ENCODE data around the gene CROCC2.

CROCC2 gene

DNA sequence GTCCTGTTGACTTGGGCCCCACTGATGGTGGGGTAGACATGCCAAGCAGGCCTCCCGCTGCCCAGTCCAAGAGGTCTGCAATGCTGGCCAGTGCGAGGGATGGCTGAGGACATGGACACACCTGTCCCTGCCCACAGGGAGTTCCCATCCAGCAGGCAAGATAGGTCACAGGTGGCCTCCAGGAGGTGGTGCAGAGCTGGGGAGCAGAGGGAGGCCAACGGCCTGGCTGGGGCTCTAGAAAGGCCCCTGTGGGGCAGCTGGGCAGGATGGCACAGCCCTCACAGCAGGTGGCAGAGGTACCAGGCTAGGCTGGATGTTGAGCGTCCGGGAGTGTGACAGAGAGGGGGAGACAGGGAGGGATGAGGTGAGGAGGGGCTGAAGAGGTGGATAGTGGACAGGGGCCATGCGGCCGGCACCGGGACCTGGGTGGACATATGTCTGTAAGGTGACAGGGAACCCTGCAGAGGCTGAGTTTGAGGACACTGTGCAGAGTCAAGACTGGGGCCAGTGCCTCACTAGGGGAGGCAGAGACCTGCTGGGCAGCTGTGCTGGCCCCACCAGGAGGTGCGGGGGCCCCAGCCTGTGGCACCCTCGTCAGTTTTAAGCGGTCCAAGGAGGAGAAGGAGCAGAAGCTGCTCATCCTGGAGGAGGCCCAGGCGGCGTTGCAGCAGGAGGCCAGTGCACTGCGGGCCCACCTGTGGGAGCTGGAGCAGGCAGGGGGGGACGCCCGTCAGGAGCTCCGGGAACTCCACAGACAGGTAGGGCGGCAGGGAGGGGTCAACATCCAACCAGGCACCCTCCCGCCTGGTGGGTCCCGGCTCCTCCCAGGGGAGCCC, 58.0 kb downstream of the CROCC2 start:
- Histone ChIP-seq H3K27ac (replicated peaks) (peak overlapping the region; percentile 83), H3K27me3 (ENCODE audit: insufficient read depth, poor library complexity, severe bottlenecking) (no peaks in the 10 kb centered on the region), H3K4me3 (replicated peaks; ENCODE audit: insufficient read depth, low read length) (no peak overlapping the region)
- no peak for DNase-seq (ENCODE audit: low read depth in 1 of 2, low spot score in 1 of 2)
- no peak for TF ChIP-seq GABPA (IDR thresholded peaks at IDR 0.05; ENCODE audit: low read depth)
- TF ChIP-seq, protein P1, sequence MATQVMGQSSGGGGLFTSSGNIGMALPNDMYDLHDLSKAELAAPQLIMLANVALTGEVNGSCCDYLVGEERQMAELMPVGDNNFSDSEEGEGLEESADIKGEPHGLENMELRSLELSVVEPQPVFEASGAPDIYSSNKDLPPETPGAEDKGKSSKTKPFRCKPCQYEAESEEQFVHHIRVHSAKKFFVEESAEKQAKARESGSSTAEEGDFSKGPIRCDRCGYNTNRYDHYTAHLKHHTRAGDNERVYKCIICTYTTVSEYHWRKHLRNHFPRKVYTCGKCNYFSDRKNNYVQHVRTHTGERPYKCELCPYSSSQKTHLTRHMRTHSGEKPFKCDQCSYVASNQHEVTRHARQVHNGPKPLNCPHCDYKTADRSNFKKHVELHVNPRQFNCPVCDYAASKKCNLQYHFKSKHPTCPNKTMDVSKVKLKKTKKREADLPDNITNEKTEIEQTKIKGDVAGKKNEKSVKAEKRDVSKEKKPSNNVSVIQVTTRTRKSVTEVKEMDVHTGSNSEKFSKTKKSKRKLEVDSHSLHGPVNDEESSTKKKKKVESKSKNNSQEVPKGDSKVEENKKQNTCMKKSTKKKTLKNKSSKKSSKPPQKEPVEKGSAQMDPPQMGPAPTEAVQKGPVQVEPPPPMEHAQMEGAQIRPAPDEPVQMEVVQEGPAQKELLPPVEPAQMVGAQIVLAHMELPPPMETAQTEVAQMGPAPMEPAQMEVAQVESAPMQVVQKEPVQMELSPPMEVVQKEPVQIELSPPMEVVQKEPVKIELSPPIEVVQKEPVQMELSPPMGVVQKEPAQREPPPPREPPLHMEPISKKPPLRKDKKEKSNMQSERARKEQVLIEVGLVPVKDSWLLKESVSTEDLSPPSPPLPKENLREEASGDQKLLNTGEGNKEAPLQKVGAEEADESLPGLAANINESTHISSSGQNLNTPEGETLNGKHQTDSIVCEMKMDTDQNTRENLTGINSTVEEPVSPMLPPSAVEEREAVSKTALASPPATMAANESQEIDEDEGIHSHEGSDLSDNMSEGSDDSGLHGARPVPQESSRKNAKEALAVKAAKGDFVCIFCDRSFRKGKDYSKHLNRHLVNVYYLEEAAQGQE (IDR thresholded peaks at IDR 0.05; ENCODE audit: insufficient replicate concordance, low read depth), result no peak
- TF ChIP-seq, protein P2, sequence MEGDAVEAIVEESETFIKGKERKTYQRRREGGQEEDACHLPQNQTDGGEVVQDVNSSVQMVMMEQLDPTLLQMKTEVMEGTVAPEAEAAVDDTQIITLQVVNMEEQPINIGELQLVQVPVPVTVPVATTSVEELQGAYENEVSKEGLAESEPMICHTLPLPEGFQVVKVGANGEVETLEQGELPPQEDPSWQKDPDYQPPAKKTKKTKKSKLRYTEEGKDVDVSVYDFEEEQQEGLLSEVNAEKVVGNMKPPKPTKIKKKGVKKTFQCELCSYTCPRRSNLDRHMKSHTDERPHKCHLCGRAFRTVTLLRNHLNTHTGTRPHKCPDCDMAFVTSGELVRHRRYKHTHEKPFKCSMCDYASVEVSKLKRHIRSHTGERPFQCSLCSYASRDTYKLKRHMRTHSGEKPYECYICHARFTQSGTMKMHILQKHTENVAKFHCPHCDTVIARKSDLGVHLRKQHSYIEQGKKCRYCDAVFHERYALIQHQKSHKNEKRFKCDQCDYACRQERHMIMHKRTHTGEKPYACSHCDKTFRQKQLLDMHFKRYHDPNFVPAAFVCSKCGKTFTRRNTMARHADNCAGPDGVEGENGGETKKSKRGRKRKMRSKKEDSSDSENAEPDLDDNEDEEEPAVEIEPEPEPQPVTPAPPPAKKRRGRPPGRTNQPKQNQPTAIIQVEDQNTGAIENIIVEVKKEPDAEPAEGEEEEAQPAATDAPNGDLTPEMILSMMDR (IDR thresholded peaks at IDR 0.05; ENCODE audit: insufficient read depth, low read length), result no peak

DNA sequence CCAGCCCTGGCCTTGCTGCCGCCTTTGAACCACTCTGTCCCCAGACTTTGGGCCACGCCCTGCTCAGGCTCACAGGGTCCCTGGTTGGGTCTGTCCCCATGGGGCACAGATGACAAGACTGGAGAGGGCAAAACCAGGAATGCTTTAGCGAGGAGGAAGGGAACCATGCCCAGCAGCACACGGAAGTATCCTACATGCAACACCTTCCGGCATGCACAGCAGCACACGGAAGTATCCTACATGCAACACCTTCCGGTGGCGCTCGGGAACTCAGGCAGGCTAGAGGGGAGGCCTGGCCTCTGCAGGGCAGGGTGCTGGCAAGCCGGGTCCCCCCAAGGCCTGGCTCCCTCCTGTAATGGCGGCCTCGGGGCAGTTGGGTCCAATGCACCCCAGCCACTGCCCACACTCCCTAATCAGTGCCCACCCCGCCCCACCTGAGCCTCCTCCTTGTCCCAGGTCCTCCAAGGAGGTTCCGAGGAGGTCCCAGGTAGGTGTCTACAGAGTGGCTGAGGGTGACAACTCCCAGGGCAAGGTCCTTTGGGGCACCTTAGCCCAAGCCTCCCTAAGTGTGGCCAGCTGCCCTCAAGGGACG, 58.7 kb downstream of the CROCC2 start:
- H3K4me3 ChIP-seq (replicated peaks; ENCODE audit: insufficient read depth, low read length), result no peak overlapping the region
- no peak for TF ChIP-seq SPI1 (IDR thresholded peaks at IDR 0.05; ENCODE audit: borderline replicate concordance, low read depth)
- TF ChIP-seq, protein P2 (IDR thresholded peaks at IDR 0.05; ENCODE audit: insufficient read depth, low read length), result no peak
- 0 out of 2 replicates have a peak, but pooled peaks have one; percentile 26 for TF ChIP-seq POLR2AphosphoS5 (IDR thresholded peaks at IDR 0.05; ENCODE audit: low read depth)
- TF ChIP-seq, protein P1 (IDR thresholded peaks at IDR 0.05; ENCODE audit: insufficient replicate concordance, low read depth), result no peak
- TF ChIP-seq GABPA (IDR thresholded peaks at IDR 0.05; ENCODE audit: low read depth), result peak; percentile 92
- peak in 1 of 2 experiments; percentile 82 for DNase-seq (ENCODE audit: low read depth in 1 of 2, low spot score in 1 of 2)
- peak overlapping the region; percentile 83 for H3K27ac ChIP-seq (replicated peaks)
- H3K27me3 ChIP-seq (ENCODE audit: insufficient read depth, poor library complexity, severe bottlenecking), result no peaks in the 10 kb centered on the region

DNA sequence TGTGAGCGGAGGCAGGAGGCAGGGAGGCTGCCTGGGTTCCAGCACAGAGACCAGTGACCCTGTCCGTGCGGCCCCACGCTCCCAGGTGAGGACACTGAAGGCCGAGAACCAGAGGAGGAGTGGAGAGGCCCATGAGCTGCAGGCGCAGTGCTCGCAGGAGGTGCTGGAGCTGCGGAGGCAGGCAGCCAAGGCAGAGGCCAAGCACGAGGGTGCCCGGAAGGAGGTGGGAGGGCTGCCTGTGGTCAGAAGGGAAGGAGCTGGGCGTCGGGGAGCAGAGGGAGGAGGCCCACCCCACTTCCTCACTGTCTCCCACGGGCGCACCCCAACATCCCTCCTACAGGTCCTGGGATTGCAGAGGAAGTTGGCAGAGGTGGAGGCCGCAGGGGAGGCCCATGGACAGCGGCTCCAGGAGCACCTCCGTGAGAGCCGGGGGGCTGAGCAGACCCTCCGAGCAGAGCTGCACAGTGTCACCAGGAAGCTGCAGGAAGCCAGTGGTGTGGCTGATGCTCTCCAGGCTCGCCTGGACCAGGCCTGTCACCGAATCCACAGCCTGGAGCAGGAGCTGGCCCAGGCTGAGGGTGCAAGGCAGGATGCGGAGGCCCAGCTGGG, 59.3 kb downstream of the CROCC2 start:
- TF ChIP-seq, protein P1 (IDR thresholded peaks at IDR 0.05; ENCODE audit: insufficient replicate concordance, low read depth), result no peak
- TF ChIP-seq POLR2AphosphoS5 (IDR thresholded peaks at IDR 0.05; ENCODE audit: low read depth), result peak; percentile 49; the same call in 1 of the 2 replicates
- TF ChIP-seq SPI1 (IDR thresholded peaks at IDR 0.05; ENCODE audit: borderline replicate concordance, low read depth), result peak; percentile 72
- no peak for TF ChIP-seq GABPA (IDR thresholded peaks at IDR 0.05; ENCODE audit: low read depth)
- TF ChIP-seq, protein P2 (IDR thresholded peaks at IDR 0.05; ENCODE audit: insufficient read depth, low read length), result no peak
- no peak overlapping the region for H3K4me3 ChIP-seq (replicated peaks; ENCODE audit: insufficient read depth, low read length)
- H3K27ac ChIP-seq (replicated peaks), result peak overlapping the region; percentile 83
- H3K27me3 ChIP-seq (ENCODE audit: insufficient read depth, poor library complexity, severe bottlenecking), result no peaks in the 10 kb centered on the region
- DNase-seq (ENCODE audit: low read depth in 1 of 2, low spot score in 1 of 2), result peak; percentile 35 to 71

Data from HL-60 (cell line).